Esophagus muscularis mucosa (tissue), 4 donors: ENCODE measurements around the gene GPR78. TPM values are rescaled to one million over a fixed set of nuclear protein-coding genes. Genes with fewer than 3 reads are reported as not detected.

Experiments
- DNase-seq: peaks from one replicate; pipeline ENCODE4 v3.0.0-alpha.2; 2017; ENCODE audit errors: extremely low spot score
- H3K27ac ChIP-seq, 4 donors: fragments of 200-600 bp; sonication (generic); replicated peaks in 1 of 4; 1 replicate in 3 of 4; 2 replicates in 1 of 4; pipeline ENCODE4 v1.5.1; 2016 to 2019; ENCODE audit warnings: mild to moderate bottlenecking in 1 of 4
- H3K27me3 ChIP-seq, 4 donors: fragments of 200-600 bp; sonication (generic); one replicate each; pipeline versions ENCODE4 v1.5.1 to v1.6.0; 2016 to 2019
- H3K36me3 ChIP-seq, 4 donors: fragments of 200-600 bp; sonication (generic); one replicate each; pipeline ENCODE4 v1.5.1; 2016 to 2019
- H3K4me1 ChIP-seq, 4 donors: fragments of 200-600 bp; sonication (generic); one replicate each; pipeline ENCODE4 v1.5.1; 2016 to 2019
- H3K4me3 ChIP-seq, 4 donors: fragments of 200-600 bp; sonication (generic); 1 replicate in 2 of 4; 2 replicates in 2 of 4; pipeline ENCODE4 v1.5.1; 2016 to 2019; ENCODE audit warnings: mild to moderate bottlenecking in 4 of 4, moderate library complexity in 1 of 4
- H3K9me3 ChIP-seq, 4 donors: fragments of 200-600 bp; sonication (generic); 1 replicate in 3 of 4; 2 replicates in 1 of 4; pipeline ENCODE4 v1.5.1; 2016 to 2019
- CTCF ChIP-seq, 3 experiments: fragments of 200-600 bp in 2 of 3; fragments of 450-650 bp in 1 of 3; sonication (generic) in 2 of 3; IDR thresholded peaks; one replicate each; pipeline ENCODE4 v1.5.1; 2017 to 2019; ENCODE audit warnings: antibody characterized with exemption in 3 of 3, mild to moderate bottlenecking in 2 of 3, moderate library complexity in 1 of 3
- EP300 ChIP-seq: sonication (generic); formaldehyde crosslinking; IDR thresholded peaks from one replicate; pipeline ENCODE4 v1.6.1; 2017; ENCODE audit warnings: antibody characterized with exemption
- POLR2A ChIP-seq: fragments of 450-650 bp; IDR thresholded peaks from one replicate; pipeline ENCODE4 v1.6.1; 2017; ENCODE audit warnings: antibody characterized with exemption, moderate library complexity, mild to moderate bottlenecking, low read depth
- POLR2AphosphoS5 ChIP-seq, 2 donors: sonication (generic); formaldehyde crosslinking; IDR thresholded peaks; one replicate each; pipeline ENCODE4 v1.6.1; 2017; ENCODE audit warnings: antibody characterized with exemption in 2 of 2
- WGBS: methylation state at CpG from one replicate; pipeline ENCODE4 v1.1.5; 2018; 5-methylcytosine and 5-hydroxymethylcytosine counted together
- intact Hi-C: fragments of 100-400 bp; cut with DNase I; formaldehyde crosslinking; loops from one replicate; pipeline ENCODE4 v1.15.1; 2023
- total RNA-seq, 4 donors: library from RNA; depleted of rRNA; stranded (reverse); fragments of >200 nt; gene quantifications; one replicate each; pipeline versions ENCODE4 v1.1.0 to v1.2.1, GENCODE V29; 2016

Gene GPR78
- total RNA-seq, 4 donors from 2014 or later = not detected

DNA sequence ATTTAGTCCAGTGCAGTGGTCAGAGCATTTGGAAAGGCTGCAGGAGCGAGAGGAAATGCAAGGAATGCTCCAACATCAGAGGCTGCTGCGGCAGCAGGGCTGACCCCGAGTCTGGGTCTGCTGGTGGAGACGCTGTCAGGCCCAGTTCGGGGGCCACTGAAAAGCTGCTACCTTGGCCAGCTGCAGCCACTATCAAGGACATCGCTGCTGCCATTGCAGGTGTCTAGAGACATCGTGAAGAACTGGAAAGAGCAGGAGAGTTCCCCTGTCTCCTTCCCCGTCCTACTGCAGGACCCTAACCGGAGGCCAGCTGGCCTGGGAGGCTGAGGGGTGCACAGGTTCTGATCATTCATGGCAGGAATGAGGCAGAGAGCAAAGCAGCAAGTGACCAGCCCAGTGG lies 29.5 kb upstream of the GPR78 start:
- Histone ChIP-seq H3K27ac (no peak overlapping the region), H3K36me3 (no peaks in the 10 kb centered on the region), H3K9me3 (peaks cover 0 to 5% (median 0%) of the 10 kb centered on the region in 4 donors), H3K4me3 (no peak overlapping the region), H3K27me3 (peaks cover 0 to 20% (median 0%) of the 10 kb centered on the region in 4 donors), H3K4me1 (no peaks in the 10 kb centered on the region)
- intact Hi-C loops = no loop called here
- WGBS = 100% methylated on average over 1 of the region's 9 CpGs
- DNase-seq = no peak
- TF ChIP-seq EP300 (no peak), CTCF (IDR thresholded peaks at IDR 0.05) (no peak), POLR2AphosphoS5 (IDR thresholded peaks at IDR 0.05) (no peak), POLR2A (no peak)

DNA sequence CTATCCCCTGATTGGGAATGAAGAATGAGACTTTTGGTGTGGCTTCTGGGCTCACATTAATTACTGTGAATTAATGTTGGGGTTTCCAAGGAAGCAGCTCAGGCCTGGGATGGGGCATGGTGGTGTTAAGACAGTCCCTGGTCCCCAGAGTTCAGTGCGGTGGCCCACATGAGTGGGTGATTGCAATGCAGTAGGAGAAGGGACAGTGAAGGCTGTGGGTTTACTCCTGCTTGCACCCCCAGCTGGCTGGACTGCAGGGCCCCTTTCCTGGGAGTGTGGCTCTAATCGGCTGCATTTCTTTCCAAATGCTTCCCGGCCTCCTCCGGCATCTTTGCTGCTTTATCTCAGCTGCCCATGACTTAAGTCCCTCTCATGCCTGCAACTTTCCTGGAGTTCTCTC lies 28.2 kb upstream of the GPR78 start:
- Histone ChIP-seq H3K27me3 (peaks cover 0 to 17% (median 0%) of the 10 kb centered on the region in 4 donors), H3K9me3 (peaks cover 0 to 5% (median 0%) of the 10 kb centered on the region in 4 donors), H3K4me3 (no peak overlapping the region), H3K27ac (no peak overlapping the region), H3K4me1 (no peaks in the 10 kb centered on the region), H3K36me3 (no peaks in the 10 kb centered on the region)
- WGBS = 84% methylated on average over 3 of the region's 4 CpGs
- intact Hi-C loops = no loop called here
- TF ChIP-seq POLR2A = no peak
- no peak for TF ChIP-seq EP300
- TF ChIP-seq CTCF (IDR thresholded peaks at IDR 0.05) = no peak
- no peak for TF ChIP-seq POLR2AphosphoS5 (IDR thresholded peaks at IDR 0.05)
- DNase-seq = no peak

DNA sequence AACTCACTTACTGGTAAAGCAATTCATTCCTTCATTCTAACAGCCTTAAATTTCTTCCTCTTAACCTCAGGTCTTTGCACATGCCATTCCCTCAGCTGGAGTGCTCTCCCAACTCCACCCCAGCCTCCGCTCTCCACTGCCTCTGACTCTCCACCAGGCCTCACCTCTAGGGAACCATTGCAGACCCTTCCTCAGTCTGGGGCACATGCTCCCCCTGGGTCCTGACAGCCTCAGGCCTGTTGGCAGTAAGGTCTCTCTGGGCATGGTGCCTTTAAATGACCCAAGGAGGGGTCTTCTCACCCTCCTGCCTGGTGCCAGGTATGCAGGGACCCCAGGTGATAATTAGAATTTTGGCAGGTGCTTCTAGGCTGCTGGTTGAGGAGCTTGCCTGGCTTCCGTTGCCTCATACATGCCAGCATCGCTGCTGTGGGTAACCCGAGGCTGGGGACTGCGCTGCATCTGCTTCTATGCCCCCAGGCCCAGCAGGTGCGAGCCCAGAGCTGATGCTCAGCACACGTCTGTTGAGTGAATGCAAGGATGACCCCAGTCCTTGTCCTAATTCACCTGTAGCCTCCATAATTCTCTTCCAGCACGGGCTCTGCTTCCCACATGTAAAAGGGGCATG lies 27.5 kb upstream of the GPR78 start:
- Histone ChIP-seq H3K4me3 (no peak overlapping the region), H3K36me3 (no peaks in the 10 kb centered on the region), H3K4me1 (no peaks in the 10 kb centered on the region), H3K27ac (no peak overlapping the region), H3K27me3 (peaks cover 0 to 16% (median 0%) of the 10 kb centered on the region in 4 donors), H3K9me3 (peaks cover 0 to 5% (median 0%) of the 10 kb centered on the region in 4 donors)
- WGBS = 87% methylated on average over 8 of the region's 8 CpGs
- TF ChIP-seq EP300 (no peak), POLR2A (no peak), POLR2AphosphoS5 (IDR thresholded peaks at IDR 0.05) (no peak), CTCF (IDR thresholded peaks at IDR 0.05) (no peak)
- DNase-seq = no peak
- intact Hi-C loops = no loop called here

DNA sequence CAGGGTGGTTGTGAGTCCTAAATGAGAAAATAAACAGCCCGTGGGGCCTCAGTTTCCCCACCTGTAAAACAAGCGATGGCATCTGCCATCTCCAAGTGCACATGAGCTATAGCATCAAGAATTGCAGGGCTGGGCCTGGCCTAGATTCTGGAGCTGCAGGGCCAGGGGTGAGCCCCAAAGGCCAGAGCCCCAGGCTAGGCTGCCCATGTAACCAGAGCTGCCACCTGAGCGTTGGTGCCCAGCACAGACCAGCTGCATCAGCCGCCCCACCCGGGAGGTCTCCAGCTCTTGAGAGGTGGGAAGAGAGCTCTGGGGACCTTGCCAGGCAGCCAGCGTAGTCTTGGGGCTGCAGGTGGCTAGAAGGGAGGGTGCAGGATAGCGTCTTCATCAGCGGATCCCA lies 27.0 kb upstream of the GPR78 start:
- Histone ChIP-seq H3K36me3 (no peaks in the 10 kb centered on the region), H3K9me3 (peaks cover 0 to 5% (median 0%) of the 10 kb centered on the region in 4 donors), H3K27ac (no peak overlapping the region), H3K27me3 (peaks cover 0 to 16% (median 0%) of the 10 kb centered on the region in 4 donors), H3K4me1 (no peaks in the 10 kb centered on the region), H3K4me3 (no peak overlapping the region)
- no peak for DNase-seq
- WGBS = 96% methylated on average over 7 of the region's 8 CpGs
- no peak for TF ChIP-seq POLR2A
- TF ChIP-seq EP300 = no peak
- TF ChIP-seq CTCF (IDR thresholded peaks at IDR 0.05) = no peak
- no peak for TF ChIP-seq POLR2AphosphoS5 (IDR thresholded peaks at IDR 0.05)
- intact Hi-C loops = no loop called here

DNA sequence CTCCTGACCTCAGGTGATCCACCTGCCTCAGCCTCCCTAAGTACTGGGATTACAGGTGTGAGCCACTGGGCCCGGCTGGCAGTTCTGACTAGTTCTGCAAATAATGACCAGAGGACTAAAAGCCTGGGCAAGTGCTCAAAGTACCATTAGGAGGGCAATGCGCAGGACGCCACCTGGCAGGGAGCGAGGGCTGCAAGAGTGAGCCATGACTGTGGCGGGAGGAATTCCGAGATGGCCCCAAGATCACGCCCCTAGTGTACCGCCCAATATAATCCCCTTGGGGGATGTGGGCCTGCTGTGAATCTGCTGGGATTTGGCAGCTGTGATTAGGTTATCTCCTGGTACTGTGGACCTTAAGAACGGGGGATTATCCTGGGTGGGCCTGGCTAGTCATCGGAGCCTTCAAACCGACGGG lies 26.2 kb upstream of the GPR78 start:
- WGBS = 82% methylated on average over 11 of the region's 12 CpGs
- no peak overlapping the region for H3K4me3 ChIP-seq
- no peaks in the 10 kb centered on the region for H3K36me3 ChIP-seq
- peaks cover 0 to 5% (median 0%) of the 10 kb centered on the region in 4 donors for H3K9me3 ChIP-seq
- intact Hi-C loops = no loop called here
- no peak for DNase-seq
- TF ChIP-seq POLR2AphosphoS5 (IDR thresholded peaks at IDR 0.05) (no peak), POLR2A (no peak), CTCF (IDR thresholded peaks at IDR 0.05) (no peak), EP300 (no peak)
- no peaks in the 10 kb centered on the region for H3K4me1 ChIP-seq
- H3K27me3 ChIP-seq = peaks cover 0 to 24% (median 0%) of the 10 kb centered on the region in 4 donors
- no peak overlapping the region for H3K27ac ChIP-seq
